ENCODE measurements around the gene FAM219B.

GRCh38 chr15:74865316-74865715 lies 41.3 kb downstream of the FAM219B start:
- TF ChIP-seq CTCF (conservative IDR thresholded peaks at IDR 0.05; ENCODE audit: low read length), result no peak
- no peak for TF ChIP-seq EZH2phosphoT487 (IDR thresholded peaks at IDR 0.05; ENCODE audit: borderline replicate concordance, low read depth, low read length)

Measured in OCI-LY7 (cell line).